DOHH2 (cell line): Measurements from ENCODE around the gene MPND.

Source experiments
- H3F3A ChIP-seq: fragments of 200-600 bp; sonication (generic), shearing (Covaris generic); 2 replicates; pipeline ENCODE4 v1.6.0; 2016; ENCODE audit warnings: antibody characterized with exemption, mild to moderate bottlenecking; ENCODE audit not compliant: control insufficient read depth, insufficient read depth
- H3K27ac ChIP-seq: fragments of 200-600 bp; sonication (generic); 2 replicates; pipeline ENCODE4 v1.5.1; 2014; ENCODE audit warnings: low read depth, mild to moderate bottlenecking, low read length, moderate library complexity
- H3K27me3 ChIP-seq: fragments of 200-600 bp; sonication (generic); 2 replicates; pipeline ENCODE4 v1.6.1; 2014; ENCODE audit warnings: mild to moderate bottlenecking, low read length, mixed read lengths; ENCODE audit not compliant: control insufficient read depth
- H3K36me3 ChIP-seq: fragments of 200-600 bp; sonication (generic); 2 replicates; pipeline ENCODE4 v1.6.1; 2014; ENCODE audit warnings: mild to moderate bottlenecking, low read length, moderate library complexity, mixed read lengths; ENCODE audit not compliant: control insufficient read depth
- H3K4me1 ChIP-seq: fragments of 200-600 bp; sonication (generic); 2 replicates; pipeline ENCODE4 v1.6.1; 2014; ENCODE audit warnings: mild to moderate bottlenecking, low read length, mixed read lengths; ENCODE audit not compliant: control insufficient read depth
- H3K4me2 ChIP-seq: fragments of 200-600 bp; sonication (generic); 2 replicates; pipeline ENCODE4 v1.6.0; 2014; ENCODE audit warnings: mild to moderate bottlenecking, low read length, moderate library complexity
- H3K4me3 ChIP-seq: fragments of 200-600 bp; sonication (generic); 2 replicates; pipeline ENCODE4 v1.5.1; 2014; ENCODE audit warnings: mild to moderate bottlenecking, low read length, mixed read lengths
- H3K79me2 ChIP-seq: fragments of 200-600 bp; sonication (generic); 2 replicates; pipeline ENCODE4 v1.6.1; 2014; ENCODE audit warnings: mild to moderate bottlenecking, low read length, mixed read lengths; ENCODE audit not compliant: control insufficient read depth
- H3K9me2 ChIP-seq: fragments of 200-600 bp; sonication (generic); replicated peaks from 2 replicates; pipeline ENCODE4 v1.6.1; 2014; ENCODE audit warnings: mild to moderate bottlenecking, low read length, mixed read lengths; ENCODE audit not compliant: control insufficient read depth
- H3K9me3 ChIP-seq: fragments of 200-600 bp; sonication (generic); 2 replicates; pipeline ENCODE4 v1.6.1; 2014; ENCODE audit warnings: antibody characterized with exemption, low read length, mixed read lengths; ENCODE audit not compliant: control insufficient read depth, insufficient read depth
- H4K20me1 ChIP-seq: fragments of 200-600 bp; sonication (generic); 2 replicates; pipeline ENCODE4 v1.6.0; 2014; ENCODE audit warnings: low read depth, mild to moderate bottlenecking, antibody characterized with exemption, low read length, moderate library complexity; ENCODE audit not compliant: control insufficient read depth, insufficient read depth
- EZH2phosphoT487 ChIP-seq: fragments of 200-600 bp; sonication (generic); IDR thresholded peaks from 2 replicates; pipeline ENCODE4 v1.6.1; 2017; ENCODE audit warnings: borderline replicate concordance, mild to moderate bottlenecking, antibody characterized with exemption, low read length, moderate library complexity, mixed read lengths
- TF ChIP-seq, protein P1 (sequence below): fragments of 200-600 bp; sonication (generic); IDR thresholded peaks from one replicate; pipeline ENCODE4 v1.5.1; 2014; ENCODE audit warnings: antibody characterized with exemption, mild to moderate bottlenecking, low read depth, low read length; ENCODE audit not compliant: poor library complexity, severe bottlenecking

The MPND gene

DNA sequence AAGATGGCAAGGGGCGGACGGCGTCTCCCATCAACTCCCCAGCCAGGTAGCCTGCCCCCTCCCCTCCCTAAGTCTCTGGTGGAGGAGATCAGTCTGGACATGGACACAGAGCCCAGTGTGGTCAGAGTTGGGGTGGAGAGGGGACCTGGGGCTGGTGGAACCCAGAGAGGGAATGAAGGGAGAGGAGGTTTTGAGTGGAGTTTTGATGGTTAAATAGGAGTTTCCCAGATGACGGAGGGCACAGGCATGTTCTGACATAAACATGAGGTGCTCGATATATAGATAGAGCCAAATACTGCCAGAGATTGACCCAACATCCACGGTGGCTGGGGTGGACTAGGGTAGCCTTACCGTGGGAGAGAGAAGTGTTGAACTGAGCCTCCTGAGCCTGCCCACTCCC is 24.9 kb upstream of the MPND start:
- Histone ChIP-seq H3K4me1 (no peaks in the 10 kb centered on the region), H3F3A (no peaks in the 10 kb centered on the region), H3K27ac (no peak overlapping the region), H3K36me3 (no peaks in the 10 kb centered on the region), H3K27me3 (no peaks in the 10 kb centered on the region), H4K20me1 (no peaks in the 10 kb centered on the region), H3K4me2 (no peak overlapping the region), H3K9me3 (peaks cover 14% of the 10 kb centered on the region; the same call in 1 of the 2 replicates), H3K79me2 (no peaks in the 10 kb centered on the region), H3K4me3 (no peak overlapping the region), H3K9me2 (no peaks in the 10 kb centered on the region)
- TF ChIP-seq, protein P1, sequence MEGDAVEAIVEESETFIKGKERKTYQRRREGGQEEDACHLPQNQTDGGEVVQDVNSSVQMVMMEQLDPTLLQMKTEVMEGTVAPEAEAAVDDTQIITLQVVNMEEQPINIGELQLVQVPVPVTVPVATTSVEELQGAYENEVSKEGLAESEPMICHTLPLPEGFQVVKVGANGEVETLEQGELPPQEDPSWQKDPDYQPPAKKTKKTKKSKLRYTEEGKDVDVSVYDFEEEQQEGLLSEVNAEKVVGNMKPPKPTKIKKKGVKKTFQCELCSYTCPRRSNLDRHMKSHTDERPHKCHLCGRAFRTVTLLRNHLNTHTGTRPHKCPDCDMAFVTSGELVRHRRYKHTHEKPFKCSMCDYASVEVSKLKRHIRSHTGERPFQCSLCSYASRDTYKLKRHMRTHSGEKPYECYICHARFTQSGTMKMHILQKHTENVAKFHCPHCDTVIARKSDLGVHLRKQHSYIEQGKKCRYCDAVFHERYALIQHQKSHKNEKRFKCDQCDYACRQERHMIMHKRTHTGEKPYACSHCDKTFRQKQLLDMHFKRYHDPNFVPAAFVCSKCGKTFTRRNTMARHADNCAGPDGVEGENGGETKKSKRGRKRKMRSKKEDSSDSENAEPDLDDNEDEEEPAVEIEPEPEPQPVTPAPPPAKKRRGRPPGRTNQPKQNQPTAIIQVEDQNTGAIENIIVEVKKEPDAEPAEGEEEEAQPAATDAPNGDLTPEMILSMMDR = no peak
- no peak for TF ChIP-seq EZH2phosphoT487

DNA sequence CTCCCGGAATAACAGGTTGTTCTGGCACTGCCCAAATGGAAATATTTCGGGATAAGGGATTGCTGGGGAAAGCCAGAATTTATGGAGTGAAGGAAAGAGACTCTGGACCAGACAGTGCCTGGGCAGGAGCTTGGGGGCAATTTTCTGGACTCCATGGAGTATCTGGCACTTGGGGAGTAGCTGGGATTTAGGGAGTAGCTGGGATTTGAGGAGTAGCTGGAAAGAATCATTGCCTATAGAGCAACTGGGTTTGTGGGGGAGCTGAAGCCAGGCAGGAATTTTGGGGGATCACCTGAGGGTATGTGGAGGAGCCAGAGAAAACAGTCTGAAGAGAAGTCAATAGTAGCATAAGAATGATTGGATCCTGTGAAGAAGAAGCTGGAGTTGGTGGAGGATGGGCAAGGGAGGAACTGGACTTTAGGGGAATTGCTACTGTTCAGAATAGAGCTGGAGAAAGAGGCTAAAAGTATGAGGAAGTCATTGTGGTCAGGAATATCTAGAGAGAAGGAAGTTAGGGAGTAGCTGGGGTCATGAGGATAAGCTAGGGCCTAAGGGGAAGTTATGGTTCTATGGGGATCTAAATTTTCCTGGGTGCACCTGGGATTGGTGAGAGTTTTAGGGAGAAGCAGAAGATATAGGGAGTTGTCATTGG is 24.2 kb upstream of the MPND start:
- Histone ChIP-seq H3K79me2 (no peaks in the 10 kb centered on the region), H3F3A (no peaks in the 10 kb centered on the region), H3K4me1 (no peaks in the 10 kb centered on the region), H3K9me2 (no peaks in the 10 kb centered on the region), H3K27ac (no peak overlapping the region), H3K36me3 (no peaks in the 10 kb centered on the region), H3K4me2 (no peak overlapping the region), H3K9me3 (peaks cover 14% of the 10 kb centered on the region; the same call in 1 of the 2 replicates), H3K27me3 (no peaks in the 10 kb centered on the region), H3K4me3 (no peak overlapping the region), H4K20me1 (no peaks in the 10 kb centered on the region)
- TF ChIP-seq, protein P1 = no peak
- TF ChIP-seq EZH2phosphoT487 = no peak

DNA sequence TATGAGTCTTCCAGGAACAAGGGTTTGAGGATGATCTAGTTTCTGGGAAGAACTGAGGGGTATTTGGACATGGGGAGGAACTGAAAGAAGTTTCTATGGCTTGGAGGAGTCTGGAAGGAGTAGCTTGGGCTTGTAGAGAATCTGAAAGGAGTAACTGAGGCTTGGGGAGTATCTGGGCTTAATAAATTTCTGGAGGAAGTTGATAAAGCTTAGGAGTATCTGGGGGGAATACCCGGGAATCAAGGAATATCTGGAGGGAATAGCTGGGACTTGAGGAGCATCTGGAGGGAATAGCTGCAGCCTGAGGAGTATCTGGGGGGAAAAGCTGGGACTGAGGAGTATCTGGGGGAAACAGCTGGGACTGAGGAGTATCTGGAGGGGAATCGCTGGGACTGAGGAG is 22.9 kb upstream of the MPND start:
- no peak overlapping the region for H3K4me2 ChIP-seq
- no peak overlapping the region for H3K27ac ChIP-seq
- H3K9me3 ChIP-seq = peaks cover 14% of the 10 kb centered on the region; the same call in 1 of the 2 replicates
- H3K36me3 ChIP-seq = no peaks in the 10 kb centered on the region
- no peaks in the 10 kb centered on the region for H3K27me3 ChIP-seq
- no peaks in the 10 kb centered on the region for H3K9me2 ChIP-seq
- H4K20me1 ChIP-seq = no peaks in the 10 kb centered on the region
- TF ChIP-seq, protein P1 = no peak
- no peak for TF ChIP-seq EZH2phosphoT487
- no peak overlapping the region for H3K4me3 ChIP-seq
- H3K79me2 ChIP-seq = no peaks in the 10 kb centered on the region
- H3K4me1 ChIP-seq = no peaks in the 10 kb centered on the region
- H3F3A ChIP-seq = no peaks in the 10 kb centered on the region
